Sigmoid colon (tissue), 7 donors: ENCODE measurements around the gene PDIA6. TPM values are rescaled to one million over a fixed set of nuclear protein-coding genes. Genes with fewer than 3 reads are reported as not detected.

Source experiments
- DNase-seq: peaks from one replicate; pipeline ENCODE4 v3.0.0-alpha.2; 2019
- H3K27ac ChIP-seq, 4 donors: fragments of 200-600 bp; sonication (generic); one replicate each; pipeline ENCODE4 v1.5.1; 2016 to 2019; ENCODE audit warnings: mild to moderate bottlenecking in 1 of 4
- H3K27me3 ChIP-seq, 3 donors: fragments of 200-600 bp; sonication (generic); one replicate each; pipeline ENCODE4 v1.5.1; 2019; ENCODE audit warnings: mild to moderate bottlenecking in 1 of 3
- H3K36me3 ChIP-seq, 4 donors: fragments of 200-600 bp; sonication (generic); one replicate each; pipeline ENCODE4 v1.5.1; 2016 to 2019
- H3K4me1 ChIP-seq, 4 donors: fragments of 200-600 bp; sonication (generic); one replicate each; pipeline ENCODE4 v1.5.1; 2017 to 2019
- H3K4me3 ChIP-seq, 4 donors: fragments of 200-600 bp; sonication (generic); one replicate each; pipeline ENCODE4 v1.5.1; 2017 to 2019; ENCODE audit warnings: mild to moderate bottlenecking in 2 of 4, moderate library complexity in 1 of 4
- H3K9me3 ChIP-seq, 4 donors: fragments of 200-600 bp in 3 of 4; sonication (generic) in 3 of 4; one replicate each; pipeline versions ENCODE4 v1.5.1 to v1.6.1; 2013 to 2019
- CTCF ChIP-seq, 4 experiments: fragments of 450-650 bp in 3 of 4; fragments of 200-600 bp in 1 of 4; IDR thresholded peaks; one replicate each; pipeline ENCODE4 v1.5.1; 2016 to 2019; ENCODE audit warnings: antibody characterized with exemption in 4 of 4, mild to moderate bottlenecking in 3 of 4, moderate library complexity in 2 of 4
- EP300 ChIP-seq, 4 donors: sonication (generic); formaldehyde crosslinking; IDR thresholded peaks; one replicate each; pipeline ENCODE4 v1.6.1; 2017; ENCODE audit warnings: antibody characterized with exemption in 4 of 4
- POLR2A ChIP-seq, 2 donors: fragments of 450-650 bp; IDR thresholded peaks; one replicate each; pipeline ENCODE4 v1.6.1; 2016; ENCODE audit warnings: antibody characterized with exemption in 2 of 2, mild to moderate bottlenecking in 2 of 2, moderate library complexity in 2 of 2
- POLR2AphosphoS5 ChIP-seq, 4 donors: sonication (generic); formaldehyde crosslinking; IDR thresholded peaks; one replicate each; pipeline ENCODE4 v1.6.1; 2017; ENCODE audit warnings: antibody characterized with exemption in 4 of 4
- WGBS, 2 donors: extraction: QIAGEN DNeasy Blood & Tissue Kit; methylation state at CpG; one replicate each; pipeline ENCODE4 v1.1.7; 2013; 5-methylcytosine and 5-hydroxymethylcytosine counted together
- intact Hi-C: fragments of 100-400 bp; cut with DNase I; formaldehyde crosslinking; loops from one replicate; pipeline ENCODE4 v1.15.1; 2023
- polyA plus RNA-seq, 3 donors: library from polyadenylated mRNA; stranded (reverse); fragments of 200-250 nt; gene quantifications; one replicate each; pipeline ENCODE4 v1.2.3, GENCODE V29; 2013
- total RNA-seq, 4 donors: library from RNA; depleted of rRNA; stranded (reverse); fragments of >200 nt; gene quantifications; one replicate each; pipeline ENCODE4 v1.1.0, GENCODE V29; 2016
- donor health status: healthy with polysubstance abuse.
- donor health status: Bipolar disorder and iron deficiency.
- donor health status: healthy.

PDIA6 gene
- total and polyA plus RNA-seq, 7 donors, result 31.8 to 211 (median 80.6) TPM

GRCh38 chr2:10753876-10754275, 58.7 kb downstream of the PDIA6 start:
- TF ChIP-seq EP300 (IDR thresholded peaks at IDR 0.05), result no peak
- no peak for TF ChIP-seq POLR2AphosphoS5 (IDR thresholded peaks at IDR 0.05)
- TF ChIP-seq CTCF (IDR thresholded peaks at IDR 0.05), result no peak
- H3K4me3 ChIP-seq, result no peak overlapping the region
- no peak for DNase-seq
- intact Hi-C loops, result no loop called here
- WGBS, 2 donors, result 89 to 93% methylated on average over 8 of the region's 8 CpGs
- H3K36me3 ChIP-seq, result no peaks in the 10 kb centered on the region
- H3K9me3 ChIP-seq, result no peaks in the 10 kb centered on the region
- no peak overlapping the region for H3K27ac ChIP-seq
- H3K4me1 ChIP-seq, result no peaks in the 10 kb centered on the region
- H3K27me3 ChIP-seq, result peaks cover 0 to 3% (median 0%) of the 10 kb centered on the region in 3 donors

- H3K27me3 ChIP-seq, result peaks cover 0 to 3% (median 0%) of the 10 kb centered on the region in 3 donors
- 48 to 74% methylated on average over 7 of the region's 7 CpGs for WGBS, 2 donors
- H3K27ac ChIP-seq, result no peak overlapping the region
- H3K36me3 ChIP-seq, result no peaks in the 10 kb centered on the region
- H3K4me3 ChIP-seq, result no peak overlapping the region
- no peaks in the 10 kb centered on the region for H3K9me3 ChIP-seq
- TF ChIP-seq POLR2AphosphoS5 (IDR thresholded peaks at IDR 0.05), result no peak
- no peak for TF ChIP-seq POLR2A (IDR thresholded peaks at IDR 0.05)
- TF ChIP-seq EP300 (IDR thresholded peaks at IDR 0.05), result no peak
- TF ChIP-seq CTCF (IDR thresholded peaks at IDR 0.05), result no peak
- intact Hi-C loops, result no loop called here
- no peaks in the 10 kb centered on the region for H3K4me1 ChIP-seq
- no peak for DNase-seq
These were observed 59.4 kb downstream of the PDIA6 start for GRCh38 chr2:10753156-10753555.

- peaks cover 0 to 3% (median 0%) of the 10 kb centered on the region in 3 donors for H3K27me3 ChIP-seq
- no peak for DNase-seq
- WGBS, 2 donors, result 19 to 73% methylated on average over 5 of the region's 5 CpGs
- TF ChIP-seq POLR2AphosphoS5 (IDR thresholded peaks at IDR 0.05) (no peak), POLR2A (IDR thresholded peaks at IDR 0.05) (no peak), EP300 (IDR thresholded peaks at IDR 0.05) (no peak), CTCF (IDR thresholded peaks at IDR 0.05) (no peak)
- intact Hi-C loops, result no loop called here
- no peaks in the 10 kb centered on the region for H3K36me3 ChIP-seq
- no peak overlapping the region for H3K4me3 ChIP-seq
- no peaks in the 10 kb centered on the region for H3K4me1 ChIP-seq
- no peaks in the 10 kb centered on the region for H3K9me3 ChIP-seq
- no peak overlapping the region for H3K27ac ChIP-seq
These were observed 60.3 kb downstream of the PDIA6 start for GRCh38 chr2:10752236-10752635.

GRCh38 chr2:10750610-10751009, 62.0 kb downstream of the PDIA6 start:
- TF ChIP-seq POLR2A (IDR thresholded peaks at IDR 0.05) (no peak), CTCF (IDR thresholded peaks at IDR 0.05) (no peak), POLR2AphosphoS5 (IDR thresholded peaks at IDR 0.05) (no peak), EP300 (IDR thresholded peaks at IDR 0.05) (no peak)
- H3K4me3 ChIP-seq, result no peak overlapping the region
- H3K9me3 ChIP-seq, result no peaks in the 10 kb centered on the region
- WGBS, 2 donors, result 72 to 84% methylated on average over 6 of the region's 6 CpGs
- intact Hi-C loops, result no loop called here
- H3K36me3 ChIP-seq, result no peaks in the 10 kb centered on the region
- DNase-seq, result no peak
- peaks cover 0 to 3% (median 0%) of the 10 kb centered on the region in 3 donors for H3K27me3 ChIP-seq
- no peak overlapping the region for H3K27ac ChIP-seq
- H3K4me1 ChIP-seq, result no peaks in the 10 kb centered on the region

GRCh38 chr2:10742666-10743065, 69.9 kb downstream of the PDIA6 start:
- no peaks in the 10 kb centered on the region for H3K27me3 ChIP-seq
- TF ChIP-seq POLR2A (IDR thresholded peaks at IDR 0.05), result no peak
- no peak for TF ChIP-seq EP300 (IDR thresholded peaks at IDR 0.05)
- TF ChIP-seq POLR2AphosphoS5 (IDR thresholded peaks at IDR 0.05), result no peak
- no peak for TF ChIP-seq CTCF (IDR thresholded peaks at IDR 0.05)
- H3K9me3 ChIP-seq, result no peaks in the 10 kb centered on the region
- intact Hi-C loops, result no loop called here
- DNase-seq, result no peak
- H3K27ac ChIP-seq, result no peak overlapping the region
- H3K4me1 ChIP-seq, result no peaks in the 10 kb centered on the region
- WGBS, 2 donors, result 78 to 82% methylated on average over 11 of the region's 11 CpGs
- H3K36me3 ChIP-seq, result no peaks in the 10 kb centered on the region
- H3K4me3 ChIP-seq, result no peak overlapping the region
